Activated CD4-positive, alpha-beta memory T cell treated with anti-CD3 and anti-CD28 coated beads, Interleukin-2, amount 10 ng/mL, durations not matched to agents 7 days and 5 days (primary cell): ENCODE results near the gene EYA2. TPM values are rescaled to one million over a fixed set of nuclear protein-coding genes. Genes with fewer than 3 reads are reported as not detected.

Experiments used
- CTCF ChIA-PET: fragments of 350-600 bp; sonication (Branson Sonifier 250); formaldehyde crosslinking; loops from one replicate; lab custom pipeline; 2021; ENCODE audit warnings: antibody characterized with exemption, inconsistent platforms; lab: Charles Lee
- POLR2A ChIA-PET: fragments of 350-600 bp; sonication (Branson Sonifier 250); formaldehyde crosslinking; loops from one replicate; lab custom pipeline; 2021; ENCODE audit warnings: antibody characterized with exemption; lab: Charles Lee
- DNase-seq: peaks from one replicate; pipeline ENCODE4 v3.0.0-alpha.2; 2020
- H3K27ac Mint-ChIP-seq: one replicate; pipeline ENCODE4 v1.8.0; 2021; ENCODE audit warnings: mild to moderate bottlenecking, mixed read lengths
- H3K27me3 Mint-ChIP-seq: one replicate; pipeline ENCODE4 v1.8.0; 2021; ENCODE audit warnings: mixed read lengths
- H3K36me3 Mint-ChIP-seq: one replicate; pipeline ENCODE4 v1.8.0; 2021; ENCODE audit warnings: low read depth, mixed read lengths
- H3K4me1 Mint-ChIP-seq: one replicate; pipeline ENCODE4 v1.8.0; 2021; ENCODE audit warnings: mixed read lengths
- H3K4me3 Mint-ChIP-seq: one replicate; pipeline ENCODE4 v1.8.0; 2021; ENCODE audit warnings: mild to moderate bottlenecking, mixed read lengths
- H3K9me3 Mint-ChIP-seq: one replicate; pipeline ENCODE4 v1.8.0; 2021; ENCODE audit warnings: mixed read lengths
- total RNA-seq, 2 experiments: library from RNA; stranded (reverse); gene quantifications; one replicate each; pipeline ENCODE4 v1.2.3, GENCODE V29; 2021

The EYA2 gene
- total RNA-seq, 2 experiments from 2014 or later, result 0.15 to 0.28 TPM

- ChIA-PET CTCF (interaction anchor here (0.7 kb wide), 1 partner anchor 281 kb away, joined by 3 read pairs; no protein-coding TSS in a partner anchor), POLR2A (no interaction called here)
- Mint-ChIP-seq H3K4me1 (peaks cover 39% of the 10 kb centered on the region), H3K9me3 (no peaks in the 10 kb centered on the region), H3K27ac (no peak overlapping the region), H3K4me3 (no peak overlapping the region), H3K36me3 (no peaks in the 10 kb centered on the region), H3K27me3 (peaks cover 67% of the 10 kb centered on the region)
- peak; percentile 23 for DNase-seq
Observed at GRCh38 chr20:46970937-46971630, 76.4 kb downstream of the EYA2 start.

GRCh38 chr20:46973766-46974165, 79.1 kb downstream of the EYA2 start:
- Mint-ChIP-seq H3K4me1 (peaks cover 48% of the 10 kb centered on the region), H3K27me3 (peaks cover 70% of the 10 kb centered on the region), H3K36me3 (no peaks in the 10 kb centered on the region), H3K27ac (no peak overlapping the region), H3K9me3 (no peaks in the 10 kb centered on the region), H3K4me3 (no peak overlapping the region)
- DNase-seq, result no peak
- ChIA-PET POLR2A (no interaction called here), CTCF (no interaction called here)

- Mint-ChIP-seq H3K27ac (peak overlapping the region; percentile 42), H3K36me3 (no peaks in the 10 kb centered on the region), H3K4me1 (peaks cover 59% of the 10 kb centered on the region), H3K4me3 (no peak overlapping the region), H3K9me3 (no peaks in the 10 kb centered on the region), H3K27me3 (peaks cover 72% of the 10 kb centered on the region)
- POLR2A ChIA-PET, result interaction anchor here (0.8 to 1.4 kb wide), 2 partner anchors 10 to 18 kb away, joined by 3 to 4 read pairs; no protein-coding TSS in a partner anchor
- DNase-seq, result peak; percentile 25
- CTCF ChIA-PET, result no interaction called here
Observed at GRCh38 chr20:46974669-46975434, 80.2 kb downstream of the EYA2 start.

GRCh38 chr20:46975976-46976375, 81.3 kb downstream of the EYA2 start:
- POLR2A ChIA-PET, result interaction anchor here (0.7 kb wide), 1 partner anchor 9 kb away, joined by 3 read pairs; no protein-coding TSS in a partner anchor
- peaks cover 71% of the 10 kb centered on the region for H3K27me3 Mint-ChIP-seq

GRCh38 chr20:46977204-46977603, 82.6 kb downstream of the EYA2 start:
- peaks cover 70% of the 10 kb centered on the region for H3K27me3 Mint-ChIP-seq
- POLR2A ChIA-PET, result no interaction called here
- peaks cover 7% of the 10 kb centered on the region for H3K36me3 Mint-ChIP-seq
- no peak overlapping the region for H3K4me3 Mint-ChIP-seq
- CTCF ChIA-PET, result no interaction called here
- no peak for DNase-seq
- H3K4me1 Mint-ChIP-seq, result peaks cover 57% of the 10 kb centered on the region
- H3K27ac Mint-ChIP-seq, result no peak overlapping the region
- peaks cover 3% of the 10 kb centered on the region for H3K9me3 Mint-ChIP-seq

More at GRCh38 chr20:46975976-46976375, 81.3 kb downstream of the EYA2 start:
- Mint-ChIP-seq H3K36me3 (peaks cover 3% of the 10 kb centered on the region), H3K9me3 (no peaks in the 10 kb centered on the region), H3K27ac (no peak overlapping the region), H3K4me3 (no peak overlapping the region), H3K4me1 (peaks cover 66% of the 10 kb centered on the region)
- CTCF ChIA-PET, result interaction anchor here (0.5 to 0.7 kb wide), 2 partner anchors 210 to 408 kb away, joined by 3 read pairs; no protein-coding TSS in a partner anchor
- DNase-seq, result no peak

GRCh38 chr20:46977909-46978588, 83.4 kb downstream of the EYA2 start:
- ChIA-PET CTCF (no interaction called here), POLR2A (no interaction called here)
- Mint-ChIP-seq H3K4me1 (peaks cover 57% of the 10 kb centered on the region), H3K27ac (no peak overlapping the region), H3K27me3 (peaks cover 69% of the 10 kb centered on the region), H3K4me3 (no peak overlapping the region), H3K36me3 (peaks cover 11% of the 10 kb centered on the region), H3K9me3 (peaks cover 6% of the 10 kb centered on the region)
- DNase-seq, result no peak

GRCh38 chr20:46978951-46979491, 84.4 kb downstream of the EYA2 start:
- POLR2A ChIA-PET, result interaction anchor here (0.7 to 2.3 kb wide), 7 partner anchors 10 to 35 kb away, joined by 3 to 24 read pairs (median 4); no protein-coding TSS in a partner anchor
- no peak for DNase-seq
- CTCF ChIA-PET, result interaction anchor here (0.7 to 1.9 kb wide), 3 partner anchors 11 to 433 kb away, joined by 3 to 8 read pairs (median 3); no protein-coding TSS in a partner anchor
- Mint-ChIP-seq H3K9me3 (peaks cover 13% of the 10 kb centered on the region), H3K27ac (no peak overlapping the region), H3K4me1 (peaks cover 47% of the 10 kb centered on the region), H3K27me3 (peaks cover 68% of the 10 kb centered on the region), H3K4me3 (peak overlapping the region; percentile 9), H3K36me3 (peaks cover 19% of the 10 kb centered on the region)

GRCh38 chr20:46979603-46980241, 85.1 kb downstream of the EYA2 start:
- peaks cover 40% of the 10 kb centered on the region for H3K4me1 Mint-ChIP-seq
- peak overlapping the region; percentile 40 for H3K27ac Mint-ChIP-seq
- peaks cover 19% of the 10 kb centered on the region for H3K36me3 Mint-ChIP-seq
- H3K9me3 Mint-ChIP-seq, result peaks cover 13% of the 10 kb centered on the region
- CTCF ChIA-PET, result interaction anchor here (0.7 to 1.9 kb wide), 4 partner anchors 11 to 433 kb away, joined by 3 to 8 read pairs (median 3); no protein-coding TSS in a partner anchor
- peaks cover 67% of the 10 kb centered on the region for H3K27me3 Mint-ChIP-seq
- POLR2A ChIA-PET, result interaction anchor here (0.7 to 2.3 kb wide), 8 partner anchors 9 to 35 kb away, joined by 3 to 24 read pairs (median 4); no protein-coding TSS in a partner anchor
- H3K4me3 Mint-ChIP-seq, result peak overlapping the region; percentile 9
- DNase-seq, result peak; percentile 44

GRCh38 chr20:46981184-46981583, 86.5 kb downstream of the EYA2 start:
- Mint-ChIP-seq H3K36me3 (peaks cover 19% of the 10 kb centered on the region), H3K4me3 (no peak overlapping the region), H3K27me3 (peaks cover 70% of the 10 kb centered on the region), H3K4me1 (peaks cover 30% of the 10 kb centered on the region), H3K9me3 (peaks cover 13% of the 10 kb centered on the region), H3K27ac (no peak overlapping the region)
- ChIA-PET POLR2A (interaction anchor here (0.6 to 2.3 kb wide), 4 partner anchors 9 to 126 kb away, joined by 4 to 24 read pairs (median 8); no protein-coding TSS in a partner anchor), CTCF (interaction anchor here (1.3 kb wide), 1 partner anchor 40 kb away, joined by 3 read pairs; no protein-coding TSS in a partner anchor)
- no peak for DNase-seq

- Mint-ChIP-seq H3K9me3 (peaks cover 13% of the 10 kb centered on the region), H3K4me1 (peaks cover 29% of the 10 kb centered on the region), H3K4me3 (no peak overlapping the region), H3K36me3 (peaks cover 19% of the 10 kb centered on the region), H3K27me3 (peaks cover 54% of the 10 kb centered on the region), H3K27ac (no peak overlapping the region)
- no peak for DNase-seq
- ChIA-PET CTCF (interaction anchor here (1.2 kb wide), 1 partner anchor 400 kb away, joined by 4 read pairs; no protein-coding TSS in a partner anchor), POLR2A (no interaction called here)
Observed at GRCh38 chr20:46983466-46983865, 88.8 kb downstream of the EYA2 start.

- H3K4me1 Mint-ChIP-seq, result peaks cover 27% of the 10 kb centered on the region
- peaks cover 21% of the 10 kb centered on the region for H3K36me3 Mint-ChIP-seq
- peaks cover 13% of the 10 kb centered on the region for H3K9me3 Mint-ChIP-seq
- H3K27me3 Mint-ChIP-seq, result peaks cover 49% of the 10 kb centered on the region
- ChIA-PET POLR2A (no interaction called here), CTCF (no interaction called here)
- no peak for DNase-seq
- no peak overlapping the region for H3K4me3 Mint-ChIP-seq
- H3K27ac Mint-ChIP-seq, result no peak overlapping the region
Observed at GRCh38 chr20:46984405-46984804, 89.8 kb downstream of the EYA2 start.
